ENCODE data around the gene NPLOC4. TPM values are rescaled to one million over a fixed set of nuclear protein-coding genes. Genes with fewer than 3 reads are reported as not detected.

The NPLOC4 gene
- total RNA-seq, 2 donors from 2014 or later, result 43.8 to 63.0 TPM

DNA sequence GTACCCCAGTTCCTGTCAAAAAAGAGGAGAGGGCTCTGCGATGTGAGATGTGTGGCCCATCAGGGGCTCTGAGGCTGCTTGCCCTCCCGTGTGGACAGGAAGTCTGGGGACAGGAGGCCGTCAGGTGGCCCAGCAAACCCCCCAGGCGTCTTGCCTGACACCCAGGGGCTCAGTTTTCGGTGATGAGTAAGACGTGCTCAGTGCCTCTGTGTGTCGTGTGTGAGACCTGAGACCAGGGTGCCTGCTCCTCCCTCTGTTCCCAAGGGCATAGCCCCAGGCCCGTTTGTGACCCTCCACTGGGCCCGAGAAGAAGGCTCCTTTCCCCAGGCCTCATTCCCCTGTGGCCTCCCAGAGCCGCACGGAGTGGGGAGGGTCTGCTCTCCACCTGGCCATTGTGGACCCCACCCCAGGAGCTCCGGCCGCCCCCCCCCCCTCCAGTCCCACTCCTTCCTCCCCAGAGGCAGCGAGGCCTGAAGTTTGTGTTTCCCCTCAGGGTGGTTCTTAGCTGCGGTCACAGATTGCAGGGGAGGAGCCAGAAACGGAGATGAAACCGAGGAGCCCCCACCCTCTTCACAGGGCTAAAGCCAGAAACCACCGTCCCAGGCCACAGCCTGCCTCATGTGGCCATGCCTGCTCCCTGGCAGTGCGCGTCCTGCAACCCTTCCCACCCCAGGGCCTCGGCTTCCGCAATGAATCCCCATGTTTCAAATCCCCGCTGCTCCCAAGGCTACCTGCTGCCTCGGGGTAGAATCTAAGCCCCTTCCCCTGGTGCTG lies 119.4 kb downstream of the NPLOC4 start:
- H3K27me3 ChIP-seq, result no peaks in the 10 kb centered on the region
- WGBS, 2 donors, result 78 to 85% methylated on average over 19 to 23 of the region's 24 CpGs
- H3K27ac ChIP-seq, result peak overlapping the region in 1 of 4 donors; percentile 76
- no peaks in the 10 kb centered on the region for H3K9me3 ChIP-seq
- intact Hi-C loops (cut with DNase I), result no loop called here
- ATAC-seq, result no peak
- H3K4me1 ChIP-seq, result peaks cover 60% of the 10 kb centered on the region
- H3K36me3 ChIP-seq (replicated peaks in 1 of 2; ENCODE audit: insufficient read depth in 1 of 2, low read depth in 2 of 2), result no peaks in the 10 kb centered on the region
- DNase-seq, result peak in 1 of 4 donors; percentile 20
- no peak overlapping the region for H3K4me3 ChIP-seq
- TF ChIP-seq POLR2A (IDR thresholded peaks at IDR 0.05), result no peak
- TF ChIP-seq, protein P1, sequence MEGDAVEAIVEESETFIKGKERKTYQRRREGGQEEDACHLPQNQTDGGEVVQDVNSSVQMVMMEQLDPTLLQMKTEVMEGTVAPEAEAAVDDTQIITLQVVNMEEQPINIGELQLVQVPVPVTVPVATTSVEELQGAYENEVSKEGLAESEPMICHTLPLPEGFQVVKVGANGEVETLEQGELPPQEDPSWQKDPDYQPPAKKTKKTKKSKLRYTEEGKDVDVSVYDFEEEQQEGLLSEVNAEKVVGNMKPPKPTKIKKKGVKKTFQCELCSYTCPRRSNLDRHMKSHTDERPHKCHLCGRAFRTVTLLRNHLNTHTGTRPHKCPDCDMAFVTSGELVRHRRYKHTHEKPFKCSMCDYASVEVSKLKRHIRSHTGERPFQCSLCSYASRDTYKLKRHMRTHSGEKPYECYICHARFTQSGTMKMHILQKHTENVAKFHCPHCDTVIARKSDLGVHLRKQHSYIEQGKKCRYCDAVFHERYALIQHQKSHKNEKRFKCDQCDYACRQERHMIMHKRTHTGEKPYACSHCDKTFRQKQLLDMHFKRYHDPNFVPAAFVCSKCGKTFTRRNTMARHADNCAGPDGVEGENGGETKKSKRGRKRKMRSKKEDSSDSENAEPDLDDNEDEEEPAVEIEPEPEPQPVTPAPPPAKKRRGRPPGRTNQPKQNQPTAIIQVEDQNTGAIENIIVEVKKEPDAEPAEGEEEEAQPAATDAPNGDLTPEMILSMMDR (IDR thresholded peaks at IDR 0.05), result no peak

DNA sequence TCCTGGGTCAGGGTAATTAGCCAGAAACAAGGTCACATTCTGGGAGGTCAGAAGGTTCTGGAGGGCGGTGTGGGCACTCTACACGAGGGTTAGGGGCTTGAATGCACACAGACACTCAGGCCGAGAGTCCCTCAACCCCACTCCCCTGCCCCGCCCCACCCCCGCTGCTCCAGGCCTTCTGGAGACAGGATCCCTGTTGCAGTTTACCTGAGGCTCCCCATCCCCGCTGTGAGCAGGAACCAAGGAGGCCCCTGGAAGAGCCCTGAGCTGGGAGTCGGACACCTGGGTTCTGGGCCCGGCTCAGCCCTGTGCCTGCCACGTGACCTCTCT lies 119.9 kb downstream of the NPLOC4 start:
- no peak for ATAC-seq
- WGBS, 2 donors, result 92 to 96% methylated on average over 5 to 9 of the region's 9 CpGs

DNA sequence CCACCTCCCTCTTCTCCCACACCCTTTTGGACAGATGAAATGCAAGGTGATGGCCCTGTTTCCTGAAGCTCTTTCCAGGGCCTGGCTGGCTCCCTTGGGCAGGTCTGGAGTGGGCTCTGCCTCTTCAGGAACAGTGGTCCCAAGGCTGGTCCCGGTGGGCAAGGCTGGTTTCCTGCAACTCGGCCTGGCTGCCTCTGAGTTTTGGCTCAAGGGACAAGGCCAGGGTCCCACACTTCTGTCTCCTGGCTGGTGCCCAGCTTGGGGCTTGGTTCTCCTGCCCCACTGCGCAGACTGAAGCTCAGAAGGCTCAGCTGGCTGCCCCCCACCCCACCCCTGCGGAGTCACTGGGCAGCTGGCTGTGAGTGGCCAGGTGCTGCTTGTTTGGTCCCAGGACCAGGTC lies 120.5 kb downstream of the NPLOC4 start:
- no peak for ATAC-seq
- TF ChIP-seq, protein P1 (IDR thresholded peaks at IDR 0.05), result no peak
- TF ChIP-seq POLR2A (IDR thresholded peaks at IDR 0.05), result no peak
- 40 to 84% methylated on average over 1 to 4 of the region's 4 CpGs for WGBS, 2 donors
- Histone ChIP-seq H3K4me1 (peaks cover 60% of the 10 kb centered on the region), H3K27me3 (no peaks in the 10 kb centered on the region), H3K27ac (peak overlapping the region in 3 of 4 donors; percentile 0 to 100 (median 99)), H3K4me3 (no peak overlapping the region), H3K36me3 (replicated peaks in 1 of 2; ENCODE audit: insufficient read depth in 1 of 2, low read depth in 2 of 2) (no peaks in the 10 kb centered on the region), H3K9me3 (no peaks in the 10 kb centered on the region)
- intact Hi-C loops (cut with DNase I), result no loop called here
- DNase-seq, result peak in 1 of 4 donors; percentile 17

More for the DNA sequence above, 119.9 kb downstream of the NPLOC4 start:
- H3K9me3 ChIP-seq, result no peaks in the 10 kb centered on the region
- intact Hi-C loops (cut with DNase I), result no loop called here
- H3K27me3 ChIP-seq, result no peaks in the 10 kb centered on the region
- no peak overlapping the region for H3K4me3 ChIP-seq
- TF ChIP-seq POLR2A (IDR thresholded peaks at IDR 0.05), result no peak
- TF ChIP-seq, protein P1 (IDR thresholded peaks at IDR 0.05), result no peak
- no peak for DNase-seq
- H3K27ac ChIP-seq, result peak overlapping the region in 1 of 4 donors; percentile 99
- H3K4me1 ChIP-seq, result peaks cover 60% of the 10 kb centered on the region
- H3K36me3 ChIP-seq (replicated peaks in 1 of 2; ENCODE audit: insufficient read depth in 1 of 2, low read depth in 2 of 2), result no peaks in the 10 kb centered on the region

DNA sequence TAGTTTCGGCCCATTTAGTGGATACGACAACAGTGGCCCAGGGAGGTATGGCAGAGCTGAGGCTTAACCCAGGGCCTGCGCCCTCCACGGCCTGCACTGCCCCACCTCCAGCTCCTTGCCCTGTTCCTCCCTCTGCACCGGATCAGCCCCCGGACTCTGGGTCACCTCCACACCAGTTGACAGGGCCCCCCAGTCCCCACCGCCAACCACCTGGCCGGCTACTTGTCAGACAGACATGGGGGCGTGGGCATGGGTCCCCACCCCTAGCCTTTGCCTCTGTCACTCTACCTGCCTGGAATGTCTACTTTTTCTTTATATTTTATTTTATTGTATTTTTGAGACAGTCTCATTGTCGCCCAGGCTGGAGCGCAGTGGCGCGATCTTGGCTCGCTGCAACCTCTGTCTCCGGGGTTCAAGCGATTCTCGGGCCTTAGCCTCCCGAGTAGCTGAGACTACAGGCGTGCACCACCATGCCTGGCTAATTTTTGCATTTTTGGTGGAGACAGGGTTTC lies 121.3 kb downstream of the NPLOC4 start:
- intact Hi-C loops (cut with DNase I), result no loop called here

More for the DNA sequence above, 121.3 kb downstream of the NPLOC4 start:
- Histone ChIP-seq H3K4me1 (peaks cover 60% of the 10 kb centered on the region), H3K36me3 (replicated peaks in 1 of 2; ENCODE audit: insufficient read depth in 1 of 2, low read depth in 2 of 2) (peaks cover 0 to 6% of the 10 kb centered on the region in 2 donors), H3K9me3 (no peaks in the 10 kb centered on the region), H3K27me3 (no peaks in the 10 kb centered on the region), H3K4me3 (no peak overlapping the region), H3K27ac (peak overlapping the region; percentile 99 to 100 (median 99))
- no peak for ATAC-seq
- DNase-seq, result peak in 2 of 4 donors; percentile 9 to 37
- WGBS, 2 donors, result 65 to 73% methylated on average over 19 of the region's 19 CpGs
- TF ChIP-seq, protein P1 (IDR thresholded peaks at IDR 0.05), result no peak
- TF ChIP-seq POLR2A (IDR thresholded peaks at IDR 0.05), result no peak

Measured in body of pancreas (tissue), 4 donors.